Erythroblast (primary cell): ENCODE results near the gene GSTT2B.
"Not testable (repeated sequence)": the region's sequence is repeated elsewhere in the genome, so short reads cannot be mapped to it uniquely, and the experiment has no call there.

Source experiments
- DNase-seq, 2 experiments: peaks; one replicate each; lab custom pipeline; 2025; lab: John Stamatoyannopoulos, UW
- GATA1 ChIP-seq: IDR thresholded peaks from 2 replicates; pipeline ENCODE4 v1.6.1; 2011; ENCODE audit warnings: low read depth, mild to moderate bottlenecking, control low read depth, low read length, moderate library complexity
- POLR2A ChIP-seq: IDR thresholded peaks from 2 replicates; pipeline ENCODE4 v1.6.1; 2011; ENCODE audit warnings: mild to moderate bottlenecking, low read length

Gene GSTT2B

GRCh38 chr22:23961084-23961771 lies at the start of gene GSTT2B:
Gene GSTT2B (minus strand): TSS chr22:23961195. CDS start chr22:23961131, 64 bp downstream.
- not testable (repeated sequence) for DNase-seq

GRCh38 chr22:24010018-24010391 lies 49.0 kb upstream of the GSTT2B start:
- DNase-seq: no peak
- no peak for TF ChIP-seq POLR2A
- no peak for TF ChIP-seq GATA1

GRCh38 chr22:24009227-24010017 lies 48.4 kb upstream of the GSTT2B start:
- TF ChIP-seq POLR2A: no peak
- DNase-seq: peak in 1 of 2 experiments; percentile 60

GRCh38 chr22:24008381-24009226 lies 47.6 kb upstream of the GSTT2B start:
- no peak for TF ChIP-seq GATA1
- TF ChIP-seq POLR2A: no peak
- DNase-seq: no peak

- no peak for DNase-seq
- TF ChIP-seq POLR2A: no peak
Measured at GRCh38 chr22:24008022-24008283, 47.0 kb upstream of the GSTT2B start.

- no peak for DNase-seq
- TF ChIP-seq POLR2A (no peak), GATA1 (no peak)
Measured at GRCh38 chr22:24007253-24008021, 46.4 kb upstream of the GSTT2B start.

GRCh38 chr22:24006914-24007214 lies 45.9 kb upstream of the GSTT2B start:
- no peak for TF ChIP-seq POLR2A
- TF ChIP-seq GATA1: no peak
- no peak for DNase-seq

- DNase-seq: no peak
- TF ChIP-seq GATA1: no peak
- no peak for TF ChIP-seq POLR2A
Measured at GRCh38 chr22:24006207-24006913, 45.4 kb upstream of the GSTT2B start.

- no peak for TF ChIP-seq POLR2A
- no peak for TF ChIP-seq GATA1
- no peak for DNase-seq
Measured at GRCh38 chr22:24005201-24005600, 44.2 kb upstream of the GSTT2B start, which contains the start of gene GSTT4. Gene GSTT4 (minus strand): TSS chr22:24005453. CDS start chr22:24005356, 97 bp downstream.

- TF ChIP-seq POLR2A (no peak), GATA1 (no peak)
- DNase-seq: no peak
Measured at GRCh38 chr22:24003887-24004286, 42.9 kb upstream of the GSTT2B start.

- TF ChIP-seq GATA1 (no peak), POLR2A (no peak)
- DNase-seq: no peak
Measured at GRCh38 chr22:24002851-24003250, 41.9 kb upstream of the GSTT2B start.

- no peak for DNase-seq
- TF ChIP-seq GATA1 (no peak), POLR2A (no peak)
Measured at GRCh38 chr22:24002272-24002671, 41.3 kb upstream of the GSTT2B start.

GRCh38 chr22:24001314-24001713 lies 40.3 kb upstream of the GSTT2B start:
- TF ChIP-seq GATA1 (no peak), POLR2A (no peak)
- DNase-seq: no peak

GRCh38 chr22:23999779-24000178 lies 38.8 kb upstream of the GSTT2B start:
- DNase-seq: not testable (repeated sequence)
